DMS 273 (cell line): ENCODE results near the gene CLIC4.

ENCODE experiments used
- DNase-seq: peaks from one replicate; lab custom pipeline; 2025; ENCODE audit not compliant: unreplicated experiment; lab: John Stamatoyannopoulos, UW

CLIC4 gene

DNA sequence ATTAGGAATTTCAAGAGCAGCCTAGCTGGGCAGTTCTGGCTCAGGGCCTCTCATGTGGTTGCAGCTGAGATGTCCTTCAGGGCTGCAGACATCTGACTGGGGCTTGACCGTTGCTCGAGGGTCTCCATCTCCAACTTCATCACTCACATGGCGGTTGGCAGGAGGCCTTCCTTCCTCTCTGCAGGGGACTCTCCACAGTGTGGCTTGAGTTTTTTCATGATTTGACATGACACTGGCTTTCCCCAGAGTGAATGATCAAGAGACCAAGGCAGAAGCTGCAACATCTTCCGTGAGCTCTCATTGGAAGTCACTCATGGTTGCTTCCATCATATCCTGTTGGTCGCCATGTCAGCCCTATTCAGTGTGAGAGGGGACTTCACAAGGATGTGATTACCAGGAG is 110.2 kb downstream of the CLIC4 start:
- no peak for DNase-seq

- DNase-seq: no peak
Observed at GRCh38 chr1:24856787-24857506, 111.7 kb downstream of the CLIC4 start.

- no peak for DNase-seq
Observed at GRCh38 chr1:24857507-24858133, 112.4 kb downstream of the CLIC4 start.

DNA sequence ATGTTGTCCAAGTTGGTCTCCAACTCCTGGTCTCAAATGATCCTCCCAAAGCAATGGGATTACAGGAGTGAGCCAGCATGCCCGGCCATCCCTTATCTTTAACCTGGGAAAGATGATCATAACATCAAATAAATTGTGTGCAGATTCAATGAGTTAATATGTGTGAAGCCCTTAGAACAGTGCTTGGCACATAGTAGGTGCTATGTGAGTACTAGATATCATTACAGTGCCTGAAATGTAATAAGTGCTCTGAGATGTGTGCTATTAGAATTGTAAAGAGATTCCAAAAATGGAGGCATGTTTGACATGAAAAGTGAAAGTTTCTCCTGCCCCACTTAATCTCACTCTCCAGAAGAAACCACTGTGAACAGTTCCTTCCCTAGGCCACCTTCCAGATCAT is 113.0 kb downstream of the CLIC4 start:
- no peak for DNase-seq

- no peak for DNase-seq
Observed at GRCh38 chr1:24859063-24860010, 114.1 kb downstream of the CLIC4 start.

GRCh38 chr1:24860841-24861240 is 115.6 kb downstream of the CLIC4 start:
- no peak for DNase-seq

DNA sequence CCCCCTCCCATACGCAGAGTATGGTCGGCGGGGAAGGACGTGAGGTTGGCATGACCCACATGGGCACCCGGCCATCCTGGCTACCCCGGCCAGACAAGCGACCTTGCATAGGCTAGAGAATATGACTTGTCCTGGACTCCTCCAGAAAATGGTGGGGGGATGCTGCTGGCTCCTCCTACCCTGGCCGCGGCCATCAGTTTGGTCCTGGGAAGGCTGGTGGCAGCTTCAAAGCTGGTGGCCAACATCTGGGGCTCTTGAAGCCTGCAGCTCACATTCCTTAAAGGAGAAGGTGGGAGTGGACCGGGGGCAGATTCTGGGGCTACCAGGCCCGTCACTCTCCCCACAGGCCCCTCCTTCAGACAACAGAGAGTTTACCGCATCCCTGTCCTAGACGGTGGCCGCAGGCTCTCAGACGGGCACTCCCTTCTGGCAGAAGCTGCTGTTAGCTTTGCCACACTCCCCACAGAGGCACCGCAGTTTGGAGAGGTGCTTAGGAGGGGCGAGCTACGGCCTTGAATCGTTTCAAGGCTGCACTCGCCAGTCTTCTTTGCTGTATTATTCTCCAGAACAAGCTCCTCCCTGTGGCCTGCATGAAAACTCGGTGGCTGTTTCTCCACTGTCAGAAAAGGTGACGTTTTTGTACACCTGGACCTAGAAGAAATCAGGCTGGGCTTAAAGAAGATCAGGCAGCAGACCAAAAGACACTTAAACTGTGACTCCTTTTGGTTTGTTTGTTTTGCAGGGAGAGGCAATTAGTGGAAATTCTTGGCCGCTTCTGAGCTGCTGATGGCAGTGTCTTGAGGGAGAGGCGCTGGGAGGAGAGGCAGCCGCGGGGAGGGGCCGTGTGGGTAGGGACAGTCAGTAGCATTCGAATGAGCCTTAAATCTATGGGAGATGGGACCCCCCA is 116.8 kb downstream of the CLIC4 start:
- DNase-seq: no peak

DNA sequence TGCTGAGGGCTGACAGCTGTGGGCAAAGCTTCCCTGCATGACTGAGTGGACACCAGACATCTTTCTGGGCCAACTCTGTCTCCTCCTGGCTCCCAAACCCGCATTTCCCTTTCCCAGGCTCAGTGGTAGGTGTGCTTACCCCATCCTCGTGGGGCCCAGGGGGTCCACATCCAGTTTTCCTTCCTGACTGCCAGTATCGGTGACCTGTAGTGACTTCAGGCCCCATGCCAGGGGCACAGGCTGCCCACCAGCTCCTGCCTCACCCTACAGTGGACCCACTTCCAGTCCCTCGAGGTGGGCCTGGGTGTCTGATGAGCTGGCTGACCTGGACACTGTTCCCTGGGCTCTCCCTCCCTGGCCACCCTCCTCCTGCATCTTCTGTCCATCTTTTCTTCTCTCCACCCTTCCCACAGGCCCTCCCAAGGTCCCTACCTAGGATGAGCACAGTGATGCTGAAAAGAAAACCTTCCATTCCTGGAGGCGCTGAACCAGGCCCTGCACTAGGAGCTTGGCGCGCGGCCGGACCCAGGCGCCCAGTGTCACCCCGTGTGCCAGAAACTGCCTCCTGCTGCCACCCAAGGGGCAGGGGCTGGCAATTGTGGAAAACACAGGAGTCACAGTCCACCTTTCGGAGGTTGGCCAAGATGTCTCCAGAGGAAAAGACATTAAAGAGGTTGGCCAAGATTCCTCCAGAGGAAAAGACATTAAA is 117.7 kb downstream of the CLIC4 start:
- no peak for DNase-seq

DNA sequence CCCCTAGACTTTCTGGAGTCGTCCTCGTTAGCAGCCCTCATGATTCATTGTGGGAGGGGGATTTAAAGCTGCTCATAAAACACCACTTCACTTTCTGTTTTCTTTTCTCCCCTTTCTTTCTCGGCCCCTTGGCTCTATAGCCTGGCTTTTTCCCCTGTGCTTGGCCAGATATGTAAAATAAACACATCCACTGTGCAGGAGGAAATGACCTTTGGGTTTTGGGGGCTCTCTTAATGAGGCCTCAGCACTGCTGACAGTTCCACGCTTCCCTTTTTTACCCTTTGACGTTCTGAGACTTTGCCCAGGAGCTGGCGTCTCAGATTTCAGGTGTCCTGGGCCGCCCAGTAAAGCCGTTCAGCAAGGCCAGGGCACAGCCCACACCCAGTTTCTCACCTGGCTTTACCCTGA is 119.1 kb downstream of the CLIC4 start:
- no peak for DNase-seq

- no peak for DNase-seq
Observed at GRCh38 chr1:24865168-24865567, 119.9 kb downstream of the CLIC4 start.

GRCh38 chr1:24865587-24865986 is 120.3 kb downstream of the CLIC4 start:
- DNase-seq: no peak

GRCh38 chr1:24866211-24867083 is 121.2 kb downstream of the CLIC4 start:
- no peak for DNase-seq

GRCh38 chr1:24867084-24867870 is 122.0 kb downstream of the CLIC4 start:
- DNase-seq: no peak

DNA sequence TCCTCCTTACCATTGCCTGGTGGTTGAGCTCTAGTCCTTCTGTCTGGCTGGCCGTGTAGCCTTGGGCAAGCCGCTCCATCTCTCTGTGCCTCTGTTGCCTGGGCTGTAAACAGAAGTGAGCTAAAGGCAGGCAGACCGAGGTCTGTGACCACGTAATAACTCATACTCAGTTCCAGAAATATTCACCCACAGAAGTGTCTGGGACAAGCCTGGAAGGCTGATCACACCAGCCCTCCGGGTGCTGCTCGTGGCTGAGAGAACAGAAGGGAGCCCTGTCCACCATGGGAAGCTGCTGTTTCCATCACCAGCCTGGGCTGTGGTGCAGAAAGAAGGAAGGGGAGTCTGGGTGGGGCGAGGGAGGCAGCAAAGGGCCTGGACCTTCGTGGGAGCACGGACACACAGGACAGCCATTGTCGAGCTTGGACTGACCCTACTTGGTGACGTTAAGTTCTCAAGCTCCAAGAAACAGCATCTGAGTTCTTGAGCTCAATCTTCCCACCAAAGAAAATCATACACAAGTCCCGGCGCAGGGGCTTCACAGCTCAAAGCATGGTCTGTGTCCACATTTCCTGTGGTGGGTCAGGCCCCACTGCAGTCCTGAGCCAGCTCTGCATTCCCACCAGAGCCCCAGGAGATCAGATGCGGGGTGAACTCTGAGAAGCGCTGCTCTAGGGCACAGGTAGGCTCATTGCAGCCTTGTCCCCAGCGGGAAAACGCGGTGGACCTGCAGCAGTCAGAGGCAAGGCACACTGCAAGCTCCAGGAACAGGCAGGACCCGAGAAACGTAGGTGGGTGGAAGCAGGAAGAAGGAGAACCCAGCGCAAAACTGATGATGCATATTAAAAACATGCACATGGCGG is 123.0 kb downstream of the CLIC4 start:
- DNase-seq: no peak

DNA sequence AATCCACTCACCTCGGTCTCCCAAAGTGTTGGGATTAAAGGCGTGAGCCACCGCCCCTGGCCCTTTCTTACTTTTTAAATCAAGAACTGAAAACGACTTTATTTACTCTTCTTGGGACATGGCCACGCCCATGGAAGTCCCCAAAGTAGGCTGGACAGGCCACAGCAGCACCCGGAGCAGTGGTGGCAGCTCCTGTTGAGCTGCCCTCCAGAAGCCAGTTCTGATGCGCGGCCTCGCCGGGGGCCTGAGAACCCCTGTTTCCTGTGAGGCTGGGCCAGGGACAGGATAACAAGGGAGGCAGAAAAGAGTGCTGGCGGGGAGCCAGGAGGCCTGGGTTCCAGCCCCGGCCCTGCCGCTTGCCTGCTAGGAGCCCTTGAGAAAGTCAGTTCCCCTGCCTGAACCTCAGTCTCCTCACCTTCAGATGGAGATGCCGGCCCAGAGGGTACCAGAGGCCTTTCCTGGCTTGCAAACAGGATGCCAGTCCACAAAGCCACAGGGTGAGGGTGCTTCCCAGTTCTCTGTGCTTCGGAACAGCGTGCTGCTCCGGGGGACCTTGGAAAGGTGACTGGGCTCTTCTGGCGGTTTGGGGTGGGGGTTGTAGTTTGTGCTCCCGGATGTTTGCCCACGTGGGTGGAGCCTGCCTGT is 125.4 kb downstream of the CLIC4 start:
- no peak for DNase-seq

- DNase-seq: no peak
Observed at GRCh38 chr1:24871306-24871901, 126.2 kb downstream of the CLIC4 start.
